HK-2 (cell line): ENCODE measurements around the gene RPP25.
"Not testable (repeated sequence)": the region's sequence is repeated elsewhere in the genome, so short reads cannot be mapped to it uniquely, and the experiment has no call there.

Source experiments
- DNase-seq: peaks from one replicate; pipeline ENCODE4 v3.0.0-alpha.2; 2018; ENCODE audit not compliant: unreplicated experiment

Gene RPP25

GRCh38 chr15:74962671-74963070 is 6.1 kb upstream of the RPP25 start:
- no peak for DNase-seq

GRCh38 chr15:74962219-74962618 is 5.6 kb upstream of the RPP25 start:
- no peak for DNase-seq

- DNase-seq, result no peak
Measured at GRCh38 chr15:74961616-74962015, 5.0 kb upstream of the RPP25 start.

GRCh38 chr15:74960995-74961588 is 4.5 kb upstream of the RPP25 start:
- DNase-seq, result no peak

GRCh38 chr15:74960286-74960685 is 3.7 kb upstream of the RPP25 start:
- DNase-seq, result no peak

- no peak for DNase-seq
Measured at GRCh38 chr15:74959586-74959939, 3.0 kb upstream of the RPP25 start.

- DNase-seq, result no peak
Measured at GRCh38 chr15:74958908-74959585, 2.5 kb upstream of the RPP25 start.

GRCh38 chr15:74958320-74958907 is 1.8 kb upstream of the RPP25 start:
- no peak for DNase-seq

- DNase-seq, result no peak
Measured at GRCh38 chr15:74957476-74958035, 984 bp upstream of the RPP25 start.

GRCh38 chr15:74955796-74956647 is 550 bp downstream of the RPP25 start:
- DNase-seq, result peak; percentile 73

- DNase-seq, result no peak
Measured at GRCh38 chr15:74955017-74955416, 1.6 kb downstream of the RPP25 start.

GRCh38 chr15:74954515-74954914 is 2.1 kb downstream of the RPP25 start:
- no peak for DNase-seq

GRCh38 chr15:74951006-74951405 is 5.6 kb downstream of the RPP25 start:
- no peak for DNase-seq

GRCh38 chr15:74950078-74950908 is 6.3 kb downstream of the RPP25 start:
- peak; percentile 66 for DNase-seq

- DNase-seq, result peak; percentile 85
Measured at GRCh38 chr15:74937590-74938371, 18.8 kb downstream of the RPP25 start, which contains the start of gene COX5A. COX5A (minus strand) TSS chr15:74938073; CDS start chr15:74938014, 59 bp downstream.

GRCh38 chr15:74937272-74937589 is 19.3 kb downstream of the RPP25 start:
- DNase-seq, result no peak

- DNase-seq, result not testable (repeated sequence)
Measured at GRCh38 chr15:74935193-74935592, 21.4 kb downstream of the RPP25 start.

GRCh38 chr15:74933573-74933972 is 23.0 kb downstream of the RPP25 start:
- no peak for DNase-seq

GRCh38 chr15:74928771-74929198 is 27.8 kb downstream of the RPP25 start:
- no peak for DNase-seq

- no peak for DNase-seq
Measured at GRCh38 chr15:74924525-74924924, 32.0 kb downstream of the RPP25 start.
